SK-MEL-5 (cell line): ENCODE measurements around the gene PARP8. TPM values are rescaled to one million over a fixed set of nuclear protein-coding genes. Genes with fewer than 3 reads are reported as not detected.
A peak's percentile ranks its signal among the peaks of the same experiment; 100 is the strongest.
"Not testable (repeated sequence)": the region's sequence is repeated elsewhere in the genome, so short reads cannot be mapped to it uniquely, and the experiment has no call there.

ENCODE experiments used
- DNase-seq: peaks from one replicate; pipeline ENCODE4 v3.0.0-alpha.2; 2016; ENCODE audit warnings: low read depth, low spot score
- in situ Hi-C: cut with HindIII; loops from 2 replicates; pipeline ENCODE4 v1.10.0; 2016; ENCODE audit warnings: low sequenced_read_pairs, high pct_unique_total_duplicates, low pct_unique_long_range_greater_than_20kb
- total RNA-seq: library from RNA; depleted of rRNA; stranded (reverse); fragments of >200 nt; shearing (Covaris generic); gene quantifications from 2 replicates; pipeline ENCODE4 v1.2.3, GENCODE V29; 2014

Gene PARP8
- total RNA-seq, 1 experiment from 2014 or later = 41.7 TPM

GRCh38 chr5:50668636-50669035, 2.2 kb downstream of the PARP8 start:
- DNase-seq, in situ Hi-C loops: not testable (repeated sequence)

GRCh38 chr5:50672663-50673062, 6.2 kb downstream of the PARP8 start:
- in situ Hi-C loops = no loop called here
- DNase-seq = no peak

GRCh38 chr5:50673444-50673843, 7.0 kb downstream of the PARP8 start:
- in situ Hi-C loops, DNase-seq: not testable (repeated sequence)

GRCh38 chr5:50675385-50675784, 8.9 kb downstream of the PARP8 start:
- in situ Hi-C loops = no loop called here

GRCh38 chr5:50679554-50679953, 13.1 kb downstream of the PARP8 start:
- DNase-seq, in situ Hi-C loops: not testable (repeated sequence)

More at GRCh38 chr5:50675385-50675784, 8.9 kb downstream of the PARP8 start:
- DNase-seq = no peak

- in situ Hi-C loops = no loop called here
- no peak for DNase-seq
Measured at GRCh38 chr5:50684721-50685120, 18.3 kb downstream of the PARP8 start.

GRCh38 chr5:50687548-50687947, 21.1 kb downstream of the PARP8 start:
- no peak for DNase-seq
- in situ Hi-C loops = no loop called here

GRCh38 chr5:50691399-50692016, 25.1 kb downstream of the PARP8 start:
- DNase-seq = no peak
- in situ Hi-C loops = no loop called here

- in situ Hi-C loops = no loop called here
- DNase-seq = peak; percentile 27
Measured at GRCh38 chr5:50694027-50694590, 27.7 kb downstream of the PARP8 start.

- DNase-seq, in situ Hi-C loops: not testable (repeated sequence)
Measured at GRCh38 chr5:50694626-50695025, 28.2 kb downstream of the PARP8 start.

GRCh38 chr5:50697739-50698138, 31.3 kb downstream of the PARP8 start:
- in situ Hi-C loops = no loop called here
- no peak for DNase-seq

- DNase-seq = no peak
- in situ Hi-C loops = no loop called here
Measured at GRCh38 chr5:50699737-50700136, 33.3 kb downstream of the PARP8 start.

- in situ Hi-C loops = no loop called here
- no peak for DNase-seq
Measured at GRCh38 chr5:50700706-50701105, 34.3 kb downstream of the PARP8 start.

GRCh38 chr5:50702615-50703366, 36.4 kb downstream of the PARP8 start:
- no peak for DNase-seq
- in situ Hi-C loops = no loop called here

GRCh38 chr5:50703367-50703666, 36.9 kb downstream of the PARP8 start:
- DNase-seq = no peak
- in situ Hi-C loops = no loop called here

GRCh38 chr5:50704730-50705129, 38.3 kb downstream of the PARP8 start:
- no peak for DNase-seq
- in situ Hi-C loops = no loop called here

- in situ Hi-C loops = no loop called here
- no peak for DNase-seq
Measured at GRCh38 chr5:50709471-50709870, 43.0 kb downstream of the PARP8 start.

GRCh38 chr5:50710838-50711237, 44.4 kb downstream of the PARP8 start:
- no peak for DNase-seq
- in situ Hi-C loops = no loop called here

- DNase-seq = peak; percentile 84
- in situ Hi-C loops = no loop called here
Measured at GRCh38 chr5:50711280-50711679, 44.8 kb downstream of the PARP8 start.
